GM21717 (cell line): ENCODE data around the gene NMNAT2.
"Not testable (repeated sequence)": the region's sequence is repeated elsewhere in the genome, so short reads cannot be mapped to it uniquely, and the experiment has no call there.

Experiments
- ATAC-seq: cut with Tn5 transposase; IDR thresholded peaks from one replicate; pipeline ENCODE4 v1.9.1; 2021; ENCODE audit warnings: mild to moderate bottlenecking, moderate library complexity; ENCODE audit not compliant: unreplicated experiment

NMNAT2 gene

DNA sequence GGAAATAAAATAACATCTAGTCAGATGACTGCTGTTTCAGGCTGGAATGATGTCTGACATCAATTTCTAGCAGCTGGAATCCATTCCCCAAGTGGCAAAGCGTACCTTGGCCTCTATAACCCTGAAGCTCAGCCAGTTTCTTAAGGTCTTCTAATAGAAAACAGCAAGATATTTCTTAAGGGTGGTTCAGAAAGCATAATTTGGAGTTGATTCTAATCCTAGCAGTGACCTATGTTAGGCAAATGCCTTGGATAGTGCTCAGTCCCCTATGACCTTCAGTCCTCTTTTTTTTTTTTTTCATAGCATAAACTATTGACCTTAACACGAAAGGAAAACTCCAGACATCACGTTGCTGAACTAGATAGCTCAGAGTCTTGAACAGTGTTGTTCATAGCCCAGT, 175.6 kb downstream of the NMNAT2 start:
- ATAC-seq: no peak

DNA sequence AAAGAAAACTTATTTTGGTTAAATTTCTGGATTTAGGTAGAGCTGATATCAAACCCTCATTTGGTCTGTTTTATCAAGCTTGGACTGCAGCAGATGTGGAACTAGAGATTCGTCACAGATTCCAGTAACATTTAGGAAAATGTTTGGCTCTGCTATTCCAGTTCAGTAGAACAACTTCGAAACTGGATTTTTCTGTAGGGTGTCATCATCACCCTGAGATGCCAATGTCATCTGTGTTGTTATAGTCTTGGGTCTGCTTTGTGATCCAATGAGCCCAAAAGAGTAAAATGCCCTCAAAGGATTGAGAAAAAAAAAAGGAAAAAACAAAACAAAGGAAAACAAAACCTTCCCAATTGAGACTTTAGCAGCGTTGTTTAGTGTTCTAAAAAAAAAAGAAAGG, 176.7 kb downstream of the NMNAT2 start:
- ATAC-seq: no peak

DNA sequence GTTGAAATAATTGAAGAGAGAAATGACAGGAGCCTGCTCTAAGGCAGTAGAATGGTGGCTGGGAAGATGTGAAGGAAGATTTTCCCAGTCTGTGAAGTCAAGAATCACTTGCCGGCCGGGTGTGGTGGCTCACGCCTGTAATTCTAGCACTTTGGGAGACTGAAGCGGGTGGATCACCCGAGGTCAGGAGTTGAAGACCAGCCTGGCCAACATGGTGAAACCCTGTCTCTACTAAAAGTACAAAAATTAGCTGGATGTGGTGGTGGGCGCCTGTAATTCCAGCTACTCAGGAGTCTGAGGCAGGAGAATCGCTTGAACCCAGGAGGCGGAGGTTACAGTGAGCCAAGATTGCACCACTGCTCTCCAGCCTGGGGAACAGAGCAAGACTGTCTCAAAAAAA, 177.3 kb downstream of the NMNAT2 start:
- ATAC-seq: not testable (repeated sequence)

DNA sequence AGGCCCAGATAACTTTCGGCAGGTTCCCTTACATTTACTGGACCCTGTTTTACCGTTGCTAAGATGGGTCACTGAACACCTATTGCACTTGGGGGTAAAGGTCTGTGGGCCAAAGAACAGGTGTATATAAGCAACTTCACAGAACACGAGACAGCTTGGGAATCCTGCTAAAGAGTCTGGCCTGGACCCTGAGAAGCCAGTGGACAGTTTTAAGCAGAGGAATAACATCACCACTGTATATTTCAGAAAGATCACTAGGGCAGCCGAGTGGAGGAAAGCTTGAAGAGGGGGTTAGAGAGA, 177.7 kb downstream of the NMNAT2 start:
- no peak for ATAC-seq

DNA sequence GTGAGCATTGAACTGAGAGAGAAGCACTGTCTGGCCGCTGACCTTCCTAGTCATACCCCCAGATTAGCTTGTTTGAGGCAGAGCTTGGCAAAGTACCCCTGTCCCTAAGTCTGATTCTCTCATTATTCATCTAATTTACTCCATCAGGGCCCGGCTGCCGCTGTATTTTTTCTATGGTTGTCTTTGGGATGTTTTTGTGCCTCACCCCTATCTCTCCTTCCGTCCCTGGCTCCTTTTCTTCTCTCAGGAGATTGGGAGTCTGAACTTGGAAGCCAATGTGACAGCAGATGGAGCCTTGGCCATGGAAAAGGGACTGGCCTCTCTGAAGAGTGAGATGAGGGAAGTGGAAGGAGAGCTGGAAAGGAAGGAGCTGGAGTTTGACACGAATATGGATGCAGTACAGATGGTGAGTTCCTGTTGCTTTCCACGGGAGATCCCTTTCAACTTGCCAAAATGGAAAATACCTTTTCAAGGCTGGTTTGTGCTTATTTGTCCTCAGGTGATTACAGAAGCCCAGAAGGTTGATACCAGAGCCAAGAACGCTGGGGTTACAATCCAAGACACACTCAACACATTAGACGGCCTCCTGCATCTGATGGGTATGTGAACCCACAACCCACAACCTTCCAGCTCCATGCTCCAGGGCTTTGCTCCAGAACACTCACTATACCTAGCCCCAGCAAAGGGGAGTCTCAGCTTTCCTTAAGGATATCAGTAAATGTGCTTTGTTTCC, 178.2 kb downstream of the NMNAT2 start:
- no peak for ATAC-seq

DNA sequence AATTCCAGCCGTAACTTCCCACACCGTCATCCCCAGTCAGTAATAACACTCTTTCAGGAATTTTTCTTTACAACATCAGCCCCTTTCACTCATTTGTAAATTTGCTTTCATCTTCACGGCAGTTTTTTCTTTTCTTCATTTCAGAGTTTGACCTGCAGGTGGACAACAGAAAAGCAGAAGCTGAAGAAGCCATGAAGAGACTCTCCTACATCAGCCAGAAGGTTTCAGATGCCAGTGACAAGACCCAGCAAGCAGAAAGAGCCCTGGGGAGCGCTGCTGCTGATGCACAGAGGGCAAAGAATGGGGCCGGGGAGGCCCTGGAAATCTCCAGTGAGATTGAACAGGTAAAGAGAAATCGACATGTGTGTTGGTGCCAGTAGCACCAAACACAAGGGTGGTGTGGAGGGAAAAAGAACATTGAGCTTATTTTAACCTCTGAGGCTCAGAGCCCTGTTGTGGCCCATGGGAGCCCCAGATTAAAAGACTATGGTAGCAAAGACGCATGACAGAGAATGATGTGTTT, 178.9 kb downstream of the NMNAT2 start:
- no peak for ATAC-seq

DNA sequence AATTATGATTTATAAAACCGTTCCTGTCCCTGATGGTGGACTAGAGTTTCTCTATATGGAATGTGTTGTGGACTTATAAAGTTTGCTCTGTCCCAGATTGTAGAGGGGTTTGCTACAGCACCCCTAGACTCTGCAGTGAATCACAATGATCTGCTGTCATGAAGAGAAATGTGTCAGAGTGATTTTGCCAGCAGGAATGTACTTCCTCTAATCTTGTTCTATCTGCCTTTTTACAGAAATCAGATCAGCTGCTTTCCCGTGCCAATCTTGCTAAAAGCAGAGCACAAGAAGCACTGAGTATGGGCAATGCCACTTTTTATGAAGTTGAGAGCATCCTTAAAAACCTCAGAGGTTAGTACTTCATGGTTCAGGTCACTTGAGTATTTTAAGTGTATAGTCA, 180.1 kb downstream of the NMNAT2 start:
- ATAC-seq: no peak

DNA sequence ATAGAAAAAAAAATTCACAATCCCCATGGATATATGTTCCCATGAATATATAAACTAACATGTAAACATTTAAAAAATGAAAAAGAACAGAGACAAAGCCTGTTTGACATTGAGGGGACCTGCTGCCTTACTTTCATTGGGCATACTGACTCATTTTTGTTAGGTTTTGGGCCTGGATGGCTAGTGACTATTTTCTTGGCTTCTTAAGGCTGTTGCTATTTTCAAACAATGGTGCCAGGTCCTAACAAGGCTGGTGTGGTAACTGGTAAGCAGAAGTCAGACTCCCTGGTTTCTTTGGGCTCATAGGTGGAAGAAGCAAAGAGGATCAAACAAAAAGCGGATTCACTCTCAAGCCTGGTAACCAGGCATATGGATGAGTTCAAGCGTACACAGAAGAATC, 181.1 kb downstream of the NMNAT2 start:
- ATAC-seq: no peak

DNA sequence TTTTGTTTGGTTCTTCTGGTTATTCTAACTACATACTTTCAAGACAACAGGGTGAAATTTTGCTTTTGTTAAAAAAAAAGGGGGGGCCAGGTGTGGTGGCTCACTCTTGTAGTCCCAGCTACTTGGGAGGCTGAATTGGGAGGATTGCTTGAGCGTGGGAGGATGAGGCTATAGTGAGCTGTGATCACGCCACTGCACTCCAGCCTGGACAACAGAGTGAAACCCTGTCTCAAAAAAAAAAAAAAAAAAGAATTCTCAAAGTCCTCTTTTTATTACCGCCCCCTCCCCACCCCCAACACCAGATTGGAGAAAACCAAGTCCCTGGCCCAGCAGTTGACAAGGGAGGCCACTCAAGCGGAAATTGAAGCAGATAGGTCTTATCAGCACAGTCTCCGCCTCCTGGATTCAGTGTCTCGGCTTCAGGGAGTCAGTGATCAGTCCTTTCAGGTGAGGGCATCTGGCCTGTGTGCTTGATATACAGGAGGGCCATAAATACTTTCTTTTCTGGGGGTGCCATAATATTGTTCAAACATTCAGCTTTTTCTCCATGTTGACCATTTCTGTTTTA, 181.9 kb downstream of the NMNAT2 start:
- no peak for ATAC-seq

DNA sequence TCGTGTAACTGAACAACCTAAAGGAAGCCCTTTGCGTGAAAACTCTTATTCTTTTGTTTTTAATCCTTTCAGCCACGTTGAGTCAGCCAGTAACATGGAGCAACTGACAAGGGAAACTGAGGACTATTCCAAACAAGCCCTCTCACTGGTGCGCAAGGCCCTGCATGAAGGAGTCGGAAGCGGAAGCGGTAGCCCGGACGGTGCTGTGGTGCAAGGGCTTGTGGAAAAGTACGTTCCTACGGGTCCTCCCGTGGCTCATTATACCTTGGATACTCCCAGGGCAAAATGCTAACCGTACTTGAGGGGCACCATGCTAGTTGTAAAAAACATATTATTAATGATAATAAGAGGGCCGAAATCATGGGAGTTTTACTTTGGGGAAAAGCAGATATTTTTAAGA, 182.7 kb downstream of the NMNAT2 start:
- no peak for ATAC-seq

DNA sequence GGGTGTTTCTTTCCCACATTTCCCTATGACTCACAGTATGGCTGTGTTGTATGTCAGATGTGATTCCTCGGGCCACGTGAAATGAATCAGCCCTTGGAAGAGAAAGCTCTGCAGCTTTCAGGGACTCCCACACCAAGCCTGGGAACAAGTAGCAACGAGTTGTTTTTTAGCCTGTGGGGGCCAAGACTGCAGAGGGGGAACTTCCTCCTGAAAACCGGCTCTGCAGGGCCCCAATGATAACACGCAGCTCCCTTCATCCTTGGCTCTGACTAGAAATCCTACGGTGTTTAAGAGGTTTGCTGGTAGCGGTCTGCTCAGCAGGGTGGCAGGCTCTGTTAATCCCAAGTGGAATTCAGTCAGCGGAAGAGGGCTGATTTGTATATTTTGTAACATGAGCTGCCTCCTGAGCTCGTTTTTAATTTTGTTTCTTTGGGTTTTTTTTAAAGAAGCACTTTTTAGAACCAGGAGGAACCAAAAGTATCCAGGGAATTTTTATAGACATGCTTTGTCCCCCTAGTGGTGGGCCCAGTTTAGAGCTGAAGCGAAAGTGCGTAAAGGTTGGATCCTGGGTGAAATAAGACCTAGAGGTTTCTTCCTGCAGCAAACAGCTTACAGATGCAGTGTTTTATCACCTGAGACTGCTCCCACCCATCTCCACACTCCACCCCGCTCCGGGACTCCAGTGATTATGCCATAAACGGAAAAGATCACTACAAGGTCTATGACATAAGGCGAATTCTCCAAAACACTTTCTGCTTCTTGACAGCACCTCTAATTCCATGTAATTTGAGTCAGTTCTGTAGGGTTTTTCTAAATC, 183.3 kb downstream of the NMNAT2 start:
- no peak for ATAC-seq

DNA sequence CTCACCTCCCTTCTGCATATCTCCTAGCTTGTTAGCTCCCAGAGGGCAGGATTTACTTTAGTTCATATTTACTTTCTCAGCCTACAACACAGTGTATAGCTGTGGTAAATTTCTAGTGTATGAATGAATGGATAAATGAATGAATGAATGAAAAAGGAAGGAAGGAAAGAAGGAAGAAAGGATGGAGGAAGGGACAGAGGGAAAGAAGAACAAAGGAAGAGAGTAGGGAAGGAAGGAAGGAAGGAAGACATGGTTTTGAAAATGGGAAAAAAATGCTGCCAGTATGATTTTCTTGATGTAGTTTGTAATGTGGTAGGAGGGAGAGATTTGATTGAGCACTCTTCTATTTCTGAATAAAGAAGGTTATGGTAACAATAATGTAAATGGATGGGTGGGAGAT, 185.1 kb downstream of the NMNAT2 start:
- no peak for ATAC-seq

DNA sequence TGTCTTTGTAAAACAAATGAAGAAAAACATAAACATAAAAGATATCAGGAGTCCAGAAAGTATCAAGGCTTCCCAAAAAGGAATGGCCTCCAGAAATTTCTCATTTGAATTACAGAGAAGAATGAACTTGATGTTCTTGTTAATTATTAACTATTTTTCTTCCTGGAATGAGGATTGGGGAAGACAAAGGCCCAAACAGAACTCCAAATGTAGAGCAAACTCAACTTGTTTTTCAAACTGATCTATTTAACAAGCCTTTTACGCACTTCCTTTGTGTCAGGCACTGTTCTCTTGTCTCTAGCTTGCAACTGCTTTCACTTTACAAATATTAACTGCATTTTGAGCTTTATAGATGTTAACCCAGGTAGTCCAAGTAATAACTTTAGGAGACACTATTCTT, 186.6 kb downstream of the NMNAT2 start:
- ATAC-seq: no peak

DNA sequence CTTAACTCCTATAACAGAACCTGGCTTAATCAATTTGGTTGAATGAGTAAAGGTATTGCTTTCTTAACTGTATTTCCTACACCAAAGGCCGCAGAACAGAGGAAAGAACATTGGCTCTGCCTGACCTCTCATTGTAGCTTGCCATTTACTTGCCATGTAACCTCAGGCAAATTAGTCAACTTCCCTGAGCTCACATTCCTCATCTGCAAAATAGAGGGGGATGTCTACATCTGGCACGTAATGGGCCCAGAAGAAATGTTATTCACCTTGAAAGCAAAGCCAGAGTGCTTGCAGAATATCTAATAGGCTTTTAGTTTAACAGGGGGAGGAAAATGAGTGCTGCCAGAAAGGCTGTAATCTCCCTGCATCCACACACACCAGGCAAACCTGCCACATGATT, 187.8 kb downstream of the NMNAT2 start:
- ATAC-seq: no peak

DNA sequence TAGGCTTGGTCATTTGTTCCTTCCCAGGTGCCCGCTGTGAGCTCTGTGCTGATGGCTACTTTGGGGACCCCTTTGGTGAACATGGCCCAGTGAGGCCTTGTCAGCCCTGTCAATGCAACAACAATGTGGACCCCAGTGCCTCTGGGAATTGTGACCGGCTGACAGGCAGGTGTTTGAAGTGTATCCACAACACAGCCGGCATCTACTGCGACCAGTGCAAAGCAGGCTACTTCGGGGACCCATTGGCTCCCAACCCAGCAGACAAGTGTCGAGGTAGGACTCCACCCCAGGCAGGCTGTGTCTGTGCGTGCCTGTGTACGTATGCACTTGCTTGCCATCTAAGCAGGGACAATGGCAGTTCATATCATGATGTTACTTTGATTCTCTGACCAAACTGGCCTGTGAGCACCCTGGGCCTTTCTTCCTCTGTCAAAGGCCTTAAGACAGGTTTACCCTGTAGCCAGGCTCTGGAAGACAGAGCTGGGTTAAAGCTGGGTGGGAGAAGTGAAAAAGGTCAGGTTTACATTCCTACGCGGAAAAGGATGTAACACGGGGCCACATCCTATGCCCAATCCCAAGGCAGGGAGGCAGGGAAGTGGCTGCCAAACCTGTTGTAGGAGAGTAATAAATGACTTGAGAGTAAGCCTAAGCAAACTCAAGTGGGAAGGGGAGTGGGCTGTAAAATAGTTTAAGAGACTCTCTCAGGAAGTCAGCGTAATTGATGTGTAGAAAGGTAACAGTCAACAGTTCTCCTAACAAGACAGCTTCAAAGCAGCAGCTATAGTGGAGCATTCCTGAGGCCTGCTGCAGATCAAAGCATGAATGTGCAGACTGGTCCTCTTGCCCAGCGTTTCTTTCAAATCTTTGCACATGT, 189.6 kb downstream of the NMNAT2 start:
- no peak for ATAC-seq

DNA sequence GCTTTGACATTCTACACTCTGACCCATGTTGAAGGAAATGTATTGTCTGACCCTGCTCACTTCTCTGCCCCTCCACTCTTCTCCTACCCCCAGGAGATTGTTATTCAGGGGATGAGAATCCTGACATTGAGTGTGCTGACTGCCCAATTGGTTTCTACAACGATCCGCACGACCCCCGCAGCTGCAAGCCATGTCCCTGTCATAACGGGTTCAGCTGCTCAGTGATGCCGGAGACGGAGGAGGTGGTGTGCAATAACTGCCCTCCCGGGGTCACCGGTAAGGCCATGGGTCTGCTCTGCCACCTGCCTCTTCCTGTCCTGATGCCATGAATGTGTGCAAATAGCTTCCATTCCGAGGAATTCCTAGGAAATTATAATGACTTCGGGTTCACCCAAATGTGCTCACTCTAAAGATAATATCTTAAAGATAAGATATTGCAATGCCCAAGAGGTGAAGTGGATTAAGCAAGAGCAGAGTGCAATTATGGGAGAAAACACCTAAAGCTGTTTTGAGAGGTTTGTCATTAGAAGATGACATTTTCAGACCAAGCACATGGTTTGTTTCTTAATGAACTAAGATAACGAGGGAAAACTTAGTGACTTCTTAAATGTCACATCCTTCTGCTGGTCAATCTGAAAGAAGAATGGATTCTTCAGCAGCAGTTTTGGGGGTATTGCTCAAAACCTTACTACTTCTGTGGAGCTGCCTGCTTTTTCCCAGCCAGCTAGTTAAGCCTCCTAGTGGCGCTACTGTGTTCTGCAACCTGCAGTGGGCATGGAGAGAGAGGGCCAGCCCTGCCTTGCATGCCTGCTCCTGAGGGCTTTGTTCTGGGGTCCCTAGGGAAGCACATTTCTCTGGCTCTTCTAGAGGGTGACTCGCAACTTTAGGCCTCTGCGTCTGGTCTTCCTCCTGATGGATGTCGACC, 190.5 kb downstream of the NMNAT2 start:
- no peak for ATAC-seq

DNA sequence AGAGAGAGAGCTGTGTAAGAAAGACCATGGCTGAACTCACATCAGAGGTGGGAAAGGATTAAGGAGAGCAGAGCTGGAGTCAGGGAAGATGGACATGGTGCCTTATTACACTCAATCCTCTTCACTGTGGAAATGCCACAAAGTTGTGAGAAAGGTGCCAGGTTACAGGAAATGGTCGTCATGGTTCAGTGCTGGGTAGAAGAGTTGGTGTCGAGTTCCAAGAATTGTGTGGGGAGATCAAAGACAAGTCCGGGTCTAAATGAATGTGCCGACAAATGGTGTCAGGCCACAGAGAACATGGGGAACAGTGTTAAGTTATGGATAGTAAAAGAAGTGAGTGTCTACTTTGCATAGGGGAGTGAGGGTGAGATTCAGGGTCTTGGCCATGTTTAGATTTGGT, 191.2 kb downstream of the NMNAT2 start:
- ATAC-seq: no peak

DNA sequence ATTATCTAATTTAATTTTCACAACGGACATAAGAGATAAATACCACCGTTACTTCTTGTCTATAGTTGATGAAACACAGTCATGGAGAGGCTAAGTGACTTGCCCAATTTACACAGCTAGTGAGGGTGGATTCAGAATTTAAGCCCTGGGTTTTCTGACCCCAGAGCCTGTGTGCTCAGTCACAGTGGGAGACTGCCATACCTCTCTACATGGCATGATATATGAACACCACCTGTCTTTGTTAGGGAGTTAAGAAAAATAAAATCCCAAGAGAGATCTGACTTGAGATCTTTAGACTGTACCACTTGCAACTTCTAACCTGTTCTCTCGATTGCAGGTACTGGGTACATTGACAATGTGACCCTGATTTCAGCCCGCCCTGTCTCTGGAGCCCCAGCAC, 191.8 kb downstream of the NMNAT2 start:
- ATAC-seq: no peak

DNA sequence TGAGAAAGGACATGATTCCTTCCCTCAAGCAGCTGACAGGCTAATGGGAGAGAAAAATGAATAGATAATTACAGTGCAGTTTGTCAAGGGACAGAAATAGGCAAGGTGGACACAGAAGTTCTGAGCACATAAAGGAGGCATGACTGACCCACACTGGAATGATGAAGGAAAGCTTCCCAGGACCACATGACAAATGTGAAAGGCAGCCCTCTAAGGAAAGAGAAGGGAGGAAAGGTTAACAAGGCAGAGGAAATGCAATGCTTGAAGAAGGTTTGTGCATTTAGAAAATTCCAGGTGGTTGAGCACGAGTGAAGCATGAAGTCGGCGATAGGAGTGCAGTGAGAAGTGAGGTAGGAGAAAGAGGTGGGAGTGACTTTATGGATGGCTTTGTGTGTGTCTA, 194.7 kb downstream of the NMNAT2 start:
- no peak for ATAC-seq

DNA sequence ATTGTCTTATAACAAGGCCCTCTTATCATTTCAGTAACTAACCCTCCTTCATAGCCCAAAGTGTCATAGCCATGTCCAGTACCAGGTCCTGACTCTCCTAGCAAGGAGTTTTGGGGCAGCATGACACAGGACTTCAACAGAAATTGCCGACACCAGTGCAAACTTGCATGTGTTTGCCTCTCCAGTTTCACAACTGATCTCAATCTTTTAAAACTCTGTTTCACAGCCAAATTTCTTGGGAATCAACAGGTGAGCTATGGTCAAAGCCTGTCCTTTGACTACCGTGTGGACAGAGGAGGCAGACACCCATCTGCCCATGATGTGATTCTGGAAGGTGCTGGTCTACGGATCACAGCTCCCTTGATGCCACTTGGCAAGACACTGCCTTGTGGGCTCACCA, 195.3 kb downstream of the NMNAT2 start:
- no peak for ATAC-seq
